Tibial nerve (tissue), 4 donors: ENCODE data around the gene MARF1. TPM values are rescaled to one million over a fixed set of nuclear protein-coding genes. Genes with fewer than 3 reads are reported as not detected.

Experiments
- DNase-seq, 2 donors: peaks; one replicate each; pipeline ENCODE4 v3.0.0-alpha.2; 2019; ENCODE audit warnings: low spot score in 2 of 2
- H3K27ac ChIP-seq, 4 donors: fragments of 200-600 bp; sonication (generic) in 3 of 4; one replicate each; pipeline ENCODE4 v1.5.1; 2017 to 2019; ENCODE audit warnings: mild to moderate bottlenecking in 1 of 4
- H3K27me3 ChIP-seq, 2 donors: fragments of 200-600 bp; sonication (generic) in 1 of 2; one replicate each; pipeline versions ENCODE4 v1.5.1 to v1.6.0; 2017 to 2019
- H3K36me3 ChIP-seq, 3 donors: fragments of 200-600 bp; sonication (generic); one replicate each; pipeline ENCODE4 v1.5.1; 2018 to 2019
- H3K4me1 ChIP-seq, 4 donors: fragments of 200-600 bp; sonication (generic) in 3 of 4; one replicate each; pipeline ENCODE4 v1.5.1; 2017 to 2019
- H3K4me3 ChIP-seq, 4 donors: fragments of 200-600 bp; sonication (generic) in 3 of 4; one replicate each; pipeline ENCODE4 v1.5.1; 2017 to 2019; ENCODE audit warnings: mild to moderate bottlenecking in 1 of 4, moderate library complexity in 1 of 4
- H3K9me3 ChIP-seq, 4 donors: fragments of 200-600 bp; sonication (generic) in 3 of 4; one replicate each; pipeline ENCODE4 v1.5.1; 2017 to 2019
- EP300 ChIP-seq, 2 donors: sonication (generic); formaldehyde crosslinking; IDR thresholded peaks; one replicate each; pipeline ENCODE4 v1.6.1; 2017; ENCODE audit warnings: antibody characterized with exemption in 2 of 2, mild to moderate bottlenecking in 1 of 2
- POLR2A ChIP-seq, 2 donors: fragments of 450-650 bp; IDR thresholded peaks; one replicate each; pipeline ENCODE4 v1.6.1; 2017; ENCODE audit warnings: antibody characterized with exemption in 2 of 2, mild to moderate bottlenecking in 2 of 2, moderate library complexity in 2 of 2
- WGBS, 2 donors: methylation state at CpG; one replicate each; pipeline ENCODE4 v1.1.5; 2018; 5-methylcytosine and 5-hydroxymethylcytosine counted together
- total RNA-seq, 4 donors: library from RNA; depleted of rRNA; stranded (reverse); fragments of >200 nt; gene quantifications; one replicate each; pipeline ENCODE4 v1.1.0, GENCODE V29; 2016
- TF ChIP-seq, protein P1 (sequence below), 5 experiments: fragments of 200-600 bp in 3 of 5; fragments of 450-650 bp in 2 of 5; sonication (generic) in 3 of 5; IDR thresholded peaks; one replicate each; pipeline ENCODE4 v1.5.1; 2016 to 2019; ENCODE audit warnings: antibody characterized with exemption in 5 of 5, mild to moderate bottlenecking in 3 of 5, moderate library complexity in 2 of 5

Gene MARF1
- total RNA-seq, 4 donors from 2014 or later: 44.6 to 57.5 (median 54.4) TPM

DNA sequence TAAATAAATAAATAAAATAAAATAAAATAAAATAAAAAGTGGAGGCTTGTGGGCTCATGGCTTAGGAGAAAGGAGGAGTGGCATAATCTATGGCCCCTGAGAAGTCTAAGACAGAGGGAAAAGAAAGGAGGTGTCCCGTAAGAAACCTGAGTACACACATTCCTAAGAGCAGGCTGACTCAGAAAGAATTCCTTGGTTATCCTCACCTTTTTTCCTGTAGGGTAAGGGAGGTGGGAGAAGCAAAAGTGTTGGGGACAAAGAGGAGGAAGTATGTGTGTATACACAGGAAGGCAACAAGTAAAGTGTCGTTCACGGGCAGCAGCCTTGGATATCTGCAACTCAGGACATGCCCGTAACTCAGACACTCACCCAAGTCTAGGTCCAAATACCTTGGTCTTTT lies 29.3 kb downstream of the MARF1 start:
- no peak for DNase-seq
- H3K9me3 ChIP-seq: no peaks in the 10 kb centered on the region
- TF ChIP-seq EP300 (IDR thresholded peaks at IDR 0.05): no peak
- no peak for TF ChIP-seq POLR2A (IDR thresholded peaks at IDR 0.05)
- TF ChIP-seq, protein P1, sequence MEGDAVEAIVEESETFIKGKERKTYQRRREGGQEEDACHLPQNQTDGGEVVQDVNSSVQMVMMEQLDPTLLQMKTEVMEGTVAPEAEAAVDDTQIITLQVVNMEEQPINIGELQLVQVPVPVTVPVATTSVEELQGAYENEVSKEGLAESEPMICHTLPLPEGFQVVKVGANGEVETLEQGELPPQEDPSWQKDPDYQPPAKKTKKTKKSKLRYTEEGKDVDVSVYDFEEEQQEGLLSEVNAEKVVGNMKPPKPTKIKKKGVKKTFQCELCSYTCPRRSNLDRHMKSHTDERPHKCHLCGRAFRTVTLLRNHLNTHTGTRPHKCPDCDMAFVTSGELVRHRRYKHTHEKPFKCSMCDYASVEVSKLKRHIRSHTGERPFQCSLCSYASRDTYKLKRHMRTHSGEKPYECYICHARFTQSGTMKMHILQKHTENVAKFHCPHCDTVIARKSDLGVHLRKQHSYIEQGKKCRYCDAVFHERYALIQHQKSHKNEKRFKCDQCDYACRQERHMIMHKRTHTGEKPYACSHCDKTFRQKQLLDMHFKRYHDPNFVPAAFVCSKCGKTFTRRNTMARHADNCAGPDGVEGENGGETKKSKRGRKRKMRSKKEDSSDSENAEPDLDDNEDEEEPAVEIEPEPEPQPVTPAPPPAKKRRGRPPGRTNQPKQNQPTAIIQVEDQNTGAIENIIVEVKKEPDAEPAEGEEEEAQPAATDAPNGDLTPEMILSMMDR (IDR thresholded peaks at IDR 0.05): no peak
- peaks cover 5 to 99% (median 27%) of the 10 kb centered on the region in 3 donors for H3K36me3 ChIP-seq
- 92 to 94% methylated on average over 4 of the region's 4 CpGs for WGBS, 2 donors
- no peaks in the 10 kb centered on the region for H3K4me1 ChIP-seq
- H3K27me3 ChIP-seq: no peaks in the 10 kb centered on the region
- no peak overlapping the region for H3K27ac ChIP-seq
- H3K4me3 ChIP-seq: no peak overlapping the region

DNA sequence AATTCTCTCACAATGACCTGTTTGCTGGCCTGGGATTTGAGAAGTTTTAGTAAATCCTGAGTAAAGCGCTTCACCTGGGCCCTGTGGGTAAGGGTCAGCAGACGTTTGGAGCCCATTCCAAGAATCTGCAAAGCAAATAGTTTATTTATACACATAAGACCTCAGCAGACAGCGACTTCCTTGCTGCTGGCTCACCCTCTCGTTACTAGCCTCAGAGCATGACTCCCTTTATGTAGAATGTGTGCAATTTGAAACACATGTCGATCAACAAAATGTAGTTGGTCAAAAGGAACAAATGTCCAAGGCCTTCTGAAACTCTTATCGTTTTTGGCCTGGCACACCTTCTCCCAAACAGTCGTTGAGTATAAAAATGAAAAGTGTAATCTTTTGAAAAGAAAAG lies 31.3 kb downstream of the MARF1 start:
- Histone ChIP-seq H3K27ac (no peak overlapping the region), H3K36me3 (peaks cover 5 to 96% (median 22%) of the 10 kb centered on the region in 3 donors), H3K4me1 (peaks cover 0 to 12% (median 3%) of the 10 kb centered on the region in 4 donors), H3K9me3 (no peaks in the 10 kb centered on the region), H3K27me3 (no peaks in the 10 kb centered on the region), H3K4me3 (no peak overlapping the region)
- no peak for TF ChIP-seq POLR2A (IDR thresholded peaks at IDR 0.05)
- no peak for TF ChIP-seq EP300 (IDR thresholded peaks at IDR 0.05)
- TF ChIP-seq, protein P1 (IDR thresholded peaks at IDR 0.05): no peak
- 81 to 87% methylated on average over 7 of the region's 7 CpGs for WGBS, 2 donors
- no peak for DNase-seq

DNA sequence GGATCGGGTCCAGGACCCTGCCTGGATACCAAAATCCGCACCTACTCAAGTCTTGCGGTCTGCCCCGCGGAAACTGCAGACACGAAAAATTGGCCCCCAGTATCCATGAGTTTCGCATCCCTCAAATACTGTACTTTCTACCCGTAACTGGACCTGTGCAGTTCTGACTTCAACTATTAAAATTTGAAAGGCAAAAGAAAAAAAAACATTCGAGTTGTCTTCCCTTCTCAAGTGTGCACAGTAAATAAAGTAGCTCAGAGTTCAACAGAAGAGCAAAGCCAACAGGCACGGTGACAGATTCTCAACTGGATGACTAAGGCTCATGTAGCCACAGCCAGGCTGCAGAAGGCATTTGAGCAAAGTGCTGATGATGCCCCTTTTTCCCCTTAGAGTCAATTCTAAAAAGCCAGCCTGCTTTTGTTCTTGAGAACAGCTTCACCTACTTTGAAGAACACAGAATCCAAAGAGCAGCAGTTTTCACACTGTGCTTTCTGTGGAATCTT lies 32.5 kb downstream of the MARF1 start:
- Histone ChIP-seq H3K9me3 (no peaks in the 10 kb centered on the region), H3K36me3 (peaks cover 0 to 96% (median 27%) of the 10 kb centered on the region in 3 donors), H3K4me3 (no peak overlapping the region), H3K27me3 (no peaks in the 10 kb centered on the region), H3K4me1 (peaks cover 0 to 12% (median 3%) of the 10 kb centered on the region in 4 donors), H3K27ac (no peak overlapping the region)
- 87 to 91% methylated on average over 10 of the region's 10 CpGs for WGBS, 2 donors
- DNase-seq: no peak
- no peak for TF ChIP-seq EP300 (IDR thresholded peaks at IDR 0.05)
- TF ChIP-seq, protein P1 (IDR thresholded peaks at IDR 0.05): no peak

DNA sequence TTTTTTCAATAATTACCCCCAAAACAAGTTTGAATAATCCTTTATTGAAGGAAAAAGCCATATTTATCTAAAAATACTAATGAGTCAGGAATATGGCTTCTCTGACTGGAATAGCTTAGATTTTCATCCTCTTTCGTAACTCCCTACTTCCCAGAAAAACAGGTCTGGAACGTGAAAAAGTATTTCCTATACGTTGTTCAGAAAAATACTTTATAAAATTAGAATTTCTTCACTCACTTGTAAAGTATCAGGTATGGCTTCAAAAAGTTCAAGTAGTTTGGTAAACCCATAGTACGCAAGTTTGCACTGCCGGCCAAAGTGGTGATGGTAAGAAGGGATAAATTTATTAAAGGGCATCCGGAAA lies 33.7 kb downstream of the MARF1 start:
- 89 to 92% methylated on average over 6 of the region's 6 CpGs for WGBS, 2 donors
- H3K4me1 ChIP-seq: peaks cover 0 to 12% (median 3%) of the 10 kb centered on the region in 4 donors
- no peak for TF ChIP-seq POLR2A (IDR thresholded peaks at IDR 0.05)
- TF ChIP-seq, protein P1 (IDR thresholded peaks at IDR 0.05): no peak
- H3K4me3 ChIP-seq: no peak overlapping the region
- H3K9me3 ChIP-seq: no peaks in the 10 kb centered on the region
- peaks cover 0 to 97% (median 29%) of the 10 kb centered on the region in 3 donors for H3K36me3 ChIP-seq
- H3K27me3 ChIP-seq: no peaks in the 10 kb centered on the region
- peak overlapping the region in 2 of 4 donors; percentile 1 to 80 for H3K27ac ChIP-seq
- no peak for DNase-seq

DNA sequence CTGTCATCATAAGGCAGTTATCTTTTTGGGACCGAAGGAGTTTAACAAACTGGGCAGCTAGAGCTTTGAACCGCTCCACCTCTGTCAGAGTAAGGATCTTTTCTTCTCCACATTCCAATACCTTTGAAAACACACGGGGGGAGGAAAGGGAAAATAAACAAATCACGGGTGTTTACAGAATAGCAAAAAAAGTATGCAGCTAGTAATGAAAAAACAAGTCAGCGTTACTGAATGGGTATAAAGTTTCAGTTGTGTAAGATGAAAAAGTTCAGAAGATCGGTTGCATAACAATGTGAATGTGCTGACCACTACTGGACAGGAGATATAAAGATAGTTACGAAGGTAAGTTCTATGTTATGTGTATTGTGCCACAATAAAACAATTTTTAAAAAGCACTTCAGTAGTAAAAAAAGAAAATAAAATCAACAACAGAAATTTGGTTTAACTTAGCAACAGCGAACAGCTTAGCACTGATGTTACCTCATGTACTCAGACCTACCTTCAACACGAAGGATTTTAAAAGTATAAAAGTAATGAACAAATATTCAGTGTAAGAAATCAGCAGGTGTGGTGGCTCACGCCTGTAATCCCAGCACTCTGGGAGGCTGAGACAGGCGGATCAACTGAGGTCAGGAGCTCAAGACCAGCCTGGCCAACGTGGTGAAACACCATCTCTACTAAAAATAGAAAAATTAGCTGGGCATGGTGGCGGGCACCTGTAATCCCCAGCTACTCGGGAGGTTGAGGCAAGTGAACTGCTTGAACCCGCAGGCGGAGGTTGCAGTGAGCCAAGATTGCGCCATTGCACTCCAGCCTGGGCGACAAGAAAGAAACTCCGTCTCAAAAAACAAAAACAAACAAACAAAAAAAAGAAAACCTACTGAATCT lies 34.3 kb downstream of the MARF1 start:
- no peak for DNase-seq
- WGBS, 2 donors: 87% methylated on average over 19 of the region's 19 CpGs
- Histone ChIP-seq H3K4me1 (peaks cover 0 to 12% (median 3%) of the 10 kb centered on the region in 4 donors), H3K27me3 (no peaks in the 10 kb centered on the region), H3K4me3 (no peak overlapping the region), H3K36me3 (peaks cover 3 to 97% (median 35%) of the 10 kb centered on the region in 3 donors), H3K27ac (peak overlapping the region; percentile 4 to 80 (median 50)), H3K9me3 (no peaks in the 10 kb centered on the region)
- TF ChIP-seq, protein P1 (IDR thresholded peaks at IDR 0.05): no peak
- TF ChIP-seq POLR2A (IDR thresholded peaks at IDR 0.05): no peak
- TF ChIP-seq EP300 (IDR thresholded peaks at IDR 0.05): no peak
